ENCODE measurements around the gene ID1.

DNA sequence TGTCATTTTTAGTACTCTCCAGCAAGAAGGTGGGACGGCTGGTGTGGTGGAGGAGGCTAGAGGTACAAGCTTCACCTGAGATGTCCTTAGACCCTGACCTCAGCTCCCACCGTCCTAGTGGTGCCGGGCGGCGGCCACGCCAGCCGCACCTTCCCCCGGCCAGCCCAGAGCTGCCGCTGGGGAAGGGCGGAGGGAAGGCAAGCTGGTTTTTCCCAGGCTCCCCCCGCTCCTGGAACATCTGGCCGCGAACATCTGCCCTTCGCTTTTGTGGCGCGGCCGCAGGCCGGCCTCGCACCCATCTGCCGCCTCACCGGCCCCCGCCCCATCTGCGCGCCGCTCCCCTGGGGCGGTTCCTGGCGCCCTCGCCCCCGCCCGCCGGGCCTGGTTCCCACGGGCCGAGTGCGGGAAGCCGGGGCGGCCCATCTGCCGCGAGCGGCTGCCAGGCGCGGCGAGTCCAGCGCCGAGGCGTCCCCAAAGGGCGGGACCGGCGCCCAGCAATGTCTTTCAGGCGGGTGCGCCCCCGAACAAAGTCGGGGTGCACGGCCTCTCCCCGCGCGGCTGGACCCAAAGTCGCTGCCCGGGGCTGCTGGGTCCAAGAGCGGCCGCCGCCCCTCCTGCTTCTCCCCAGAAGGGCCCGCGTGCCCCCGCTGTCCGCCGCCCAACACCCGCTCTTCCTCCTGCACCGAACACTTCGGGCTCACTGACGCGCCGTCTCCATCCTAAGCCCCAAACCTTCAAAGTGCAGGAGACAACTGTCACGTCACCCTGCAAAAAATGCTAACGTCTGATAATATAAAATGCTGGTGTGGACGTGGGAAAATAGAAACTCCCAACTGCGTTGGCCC is 17.3 kb upstream of the ID1 start:
- TF ChIP-seq, protein P1, sequence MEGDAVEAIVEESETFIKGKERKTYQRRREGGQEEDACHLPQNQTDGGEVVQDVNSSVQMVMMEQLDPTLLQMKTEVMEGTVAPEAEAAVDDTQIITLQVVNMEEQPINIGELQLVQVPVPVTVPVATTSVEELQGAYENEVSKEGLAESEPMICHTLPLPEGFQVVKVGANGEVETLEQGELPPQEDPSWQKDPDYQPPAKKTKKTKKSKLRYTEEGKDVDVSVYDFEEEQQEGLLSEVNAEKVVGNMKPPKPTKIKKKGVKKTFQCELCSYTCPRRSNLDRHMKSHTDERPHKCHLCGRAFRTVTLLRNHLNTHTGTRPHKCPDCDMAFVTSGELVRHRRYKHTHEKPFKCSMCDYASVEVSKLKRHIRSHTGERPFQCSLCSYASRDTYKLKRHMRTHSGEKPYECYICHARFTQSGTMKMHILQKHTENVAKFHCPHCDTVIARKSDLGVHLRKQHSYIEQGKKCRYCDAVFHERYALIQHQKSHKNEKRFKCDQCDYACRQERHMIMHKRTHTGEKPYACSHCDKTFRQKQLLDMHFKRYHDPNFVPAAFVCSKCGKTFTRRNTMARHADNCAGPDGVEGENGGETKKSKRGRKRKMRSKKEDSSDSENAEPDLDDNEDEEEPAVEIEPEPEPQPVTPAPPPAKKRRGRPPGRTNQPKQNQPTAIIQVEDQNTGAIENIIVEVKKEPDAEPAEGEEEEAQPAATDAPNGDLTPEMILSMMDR (IDR thresholded peaks at IDR 0.05; ENCODE audit: low read depth, low read length, poor library complexity, severe bottlenecking) = no peak
- TF ChIP-seq EZH2phosphoT487 (IDR thresholded peaks at IDR 0.05; ENCODE audit: borderline replicate concordance, low read length) = no peak

Data from DOHH2 (cell line).